GM12878 (cell line): ENCODE data around the gene ZBTB49. TPM values are rescaled to one million over a fixed set of nuclear protein-coding genes. Genes with fewer than 3 reads are reported as not detected.

Experiments used
- ATAC-seq: fragments of 200-7000 bp; cut with Tn5 transposase; 3 replicates; pipeline ENCODE4 v1.9.1; 2020; ENCODE audit warnings: mild to moderate bottlenecking, moderate library complexity
- BruUV-seq: library from RNA; stranded (reverse); fragments of 400-500 nt; replicated peaks from 2 replicates; lab custom pipeline; 2021; lab: Mats Ljungman, UMichigan
- CTCF ChIA-PET: fragments of 300-600 bp; sonication (Branson Sonifier 250); formaldehyde crosslinking; extraction: SDS; loops from one replicate; lab custom pipeline; 2021; ENCODE audit warnings: inconsistent platforms; lab: Yijun Ruan, JAX
- POLR2A ChIA-PET: fragments of 350-600 bp; formaldehyde crosslinking; extraction: SDS; loops from one replicate; lab custom pipeline; 2021; ENCODE audit warnings: inconsistent platforms; lab: Charles Lee
- RAD21 ChIA-PET: fragments of 300-600 bp; sonication (Branson Sonifier 250); formaldehyde crosslinking; loops from one replicate; lab custom pipeline; 2023; ENCODE audit warnings: antibody characterized with exemption; ENCODE audit not compliant: unreplicated experiment; lab: Charles Lee
- SMC1A ChIA-PET: fragments of 300-600 bp; sonication (Branson Sonifier 250); formaldehyde crosslinking; loops from one replicate; lab custom pipeline; 2023; ENCODE audit not compliant: unreplicated experiment, uncharacterized antibody; lab: Charles Lee
- DNase-seq: peaks from one replicate; pipeline ENCODE4 v3.0.0-alpha.2; 2011; ENCODE audit warnings: low read depth, low spot score
- FAIRE-seq: peaks from 3 replicates; lab custom pipeline; 2011; peaks lifted over from hg19 to GRCh38; lab: Jason Lieb, UNC
- H2AFZ ChIP-seq: 2 replicates; pipeline ENCODE4 v1.6.0; 2011; ENCODE audit warnings: low read depth, low read length, control low read depth; ENCODE audit not compliant: control insufficient read depth
- H3K27ac ChIP-seq: 2 replicates; pipeline ENCODE4 v1.5.1; 2011; ENCODE audit warnings: control low read depth; ENCODE audit not compliant: control insufficient read depth, insufficient read depth
- H3K27me3 ChIP-seq, 2 experiments: replicated peaks in 1 of 2; 2 replicates each; pipeline versions ENCODE4 v1.6.0 to v1.6.1; 2011; ENCODE audit warnings: low read length in 1 of 2; ENCODE audit not compliant: control insufficient read depth in 2 of 2, insufficient read depth in 2 of 2
- H3K36me3 ChIP-seq, 2 experiments: 2 replicates each; pipeline ENCODE4 v1.5.1; 2011; ENCODE audit warnings: low read length in 1 of 2; ENCODE audit not compliant: control insufficient read depth in 2 of 2, insufficient read depth in 2 of 2
- H3K4me1 ChIP-seq: 2 replicates; pipeline ENCODE4 v1.6.1; 2011; ENCODE audit warnings: mild to moderate bottlenecking, low read length, moderate library complexity, mixed read lengths; ENCODE audit not compliant: control insufficient read depth, insufficient read depth
- H3K4me2 ChIP-seq: 2 replicates; pipeline ENCODE4 v1.6.0; 2011; ENCODE audit warnings: control low read depth; ENCODE audit not compliant: control insufficient read depth, insufficient read depth
- H3K4me3 ChIP-seq: fragments of 200-600 bp; sonication (generic); 2 replicates; pipeline ENCODE4 v1.5.1; 2016
- H3K79me2 ChIP-seq: 2 replicates; pipeline ENCODE4 v1.6.0; 2011; ENCODE audit warnings: low read length; ENCODE audit not compliant: control insufficient read depth, insufficient read depth
- H3K9ac ChIP-seq: 2 replicates; pipeline ENCODE4 v1.8.0; 2011; ENCODE audit warnings: low read length, control low read depth, mixed read lengths; ENCODE audit not compliant: control insufficient read depth, insufficient read depth
- H3K9me3 ChIP-seq: replicated peaks from 3 replicates; pipeline ENCODE4 v1.5.1; 2011; ENCODE audit warnings: mild to moderate bottlenecking, low read length; ENCODE audit not compliant: control insufficient read depth, insufficient read depth
- H4K20me1 ChIP-seq: 2 replicates; pipeline ENCODE4 v1.6.0; 2011; ENCODE audit not compliant: control insufficient read depth, insufficient read depth
- ETV6 ChIP-seq, 2 experiments: fragments of 450-650 bp in 1 of 2; IDR thresholded peaks in 1 of 2; conservative IDR thresholded peaks in 1 of 2; 2 replicates each; pipeline ENCODE4 v1.6.1; 2014; ENCODE audit warnings: antibody characterized with exemption in 1 of 2, borderline replicate concordance in 1 of 2, low read depth in 1 of 2, mild to moderate bottlenecking in 1 of 2, moderate library complexity in 1 of 2
- GATAD2B ChIP-seq: fragments of 450-650 bp; conservative IDR thresholded peaks from 2 replicates; pipeline ENCODE4 v1.6.1; 2017; ENCODE audit warnings: low read depth, mild to moderate bottlenecking, moderate library complexity
- IRF4 ChIP-seq: IDR thresholded peaks from 2 replicates; pipeline ENCODE4 v1.6.1; 2011; ENCODE audit warnings: low read depth, low read length
- MTA2 ChIP-seq: fragments of 450-650 bp; IDR thresholded peaks from 2 replicates; pipeline ENCODE4 v1.6.1; 2016; ENCODE audit warnings: low read depth, mild to moderate bottlenecking, moderate library complexity
- MTA3 ChIP-seq: IDR thresholded peaks from 2 replicates; pipeline ENCODE4 v1.6.1; 2012; ENCODE audit warnings: low read length, inconsistent platforms, borderline replicate concordance
- NR2F1 ChIP-seq: fragments of 450-650 bp; conservative IDR thresholded peaks from 2 replicates; pipeline ENCODE4 v1.6.1; 2017; ENCODE audit warnings: mild to moderate bottlenecking
- PAX8 ChIP-seq: fragments of 450-650 bp; IDR thresholded peaks from 2 replicates; pipeline ENCODE4 v1.6.1; 2017; ENCODE audit warnings: mild to moderate bottlenecking, moderate library complexity
- STAT3 ChIP-seq: IDR thresholded peaks from 2 replicates; pipeline ENCODE4 v1.6.1; 2011; ENCODE audit warnings: low read depth, low read length, improper control_type of control experiment
- SUZ12 ChIP-seq: fragments of 200-600 bp; sonication (generic); IDR thresholded peaks from one replicate; pipeline ENCODE4 v1.6.1; 2018; ENCODE audit warnings: antibody characterized with exemption, mild to moderate bottlenecking; ENCODE audit not compliant: unreplicated experiment
- ZBED1 ChIP-seq: IDR thresholded peaks from 2 replicates; pipeline ENCODE4 v1.6.1; 2016; ENCODE audit warnings: borderline replicate concordance
- ZNF207 ChIP-seq: fragments of 450-650 bp; IDR thresholded peaks from 2 replicates; pipeline ENCODE4 v1.6.1; 2014; ENCODE audit warnings: antibody characterized with exemption, mild to moderate bottlenecking, borderline replicate concordance
- ZNF274 ChIP-seq: IDR thresholded peaks from one replicate; pipeline ENCODE4 v1.8.0; 2011; ENCODE audit not compliant: insufficient read length, insufficient read depth
- WGBS: methylation state at CpG from one replicate; pipeline ENCODE4 v1.1.6; 2016; ENCODE audit warnings: low lambda C conversion rate; ENCODE audit not compliant: insufficient replicate concordance, insufficient coverage; ENCODE audit errors: missing lambda C conversion rate; 5-methylcytosine and 5-hydroxymethylcytosine counted together
- in situ Hi-C: fragments of 300-500 bp; cut with MboI; formaldehyde crosslinking; loops from 9 replicates; pipeline ENCODE4 v1.14.3; 2018; ENCODE audit warnings: mixed read lengths
- intact Hi-C: fragments of 100-400 bp; cut with micrococcal nuclease; formaldehyde crosslinking; loops from one replicate; pipeline ENCODE4 v1.14.2; 2022; ENCODE audit not compliant: unreplicated experiment
- polyA plus RNA-seq, 11 experiments: library from polyadenylated mRNA; depleted of rRNA in 4 of 11; unstranded in 6 of 11; stranded (reverse) in 5 of 11; fragments of >200 nt; fragmentation: Nextera tagmentation in 4 of 11; fragmentation: Illumina TruSeq in 1 of 11; extraction: Ambion mirVana in 4 of 11; extraction: Trizol in 1 of 11; gene quantifications; 1 replicate in 1 of 11; 2 replicates in 10 of 11; pipeline versions ENCODE4 v1.2.1 to v1.2.3, GENCODE V29; 2011 to 2016; ENCODE audit warnings: inconsistent platforms in 2 of 11, missing spikeins in 2 of 11, low read depth in 1 of 11
- total RNA-seq, 4 experiments: library from RNA; depleted of rRNA in 3 of 4; stranded (reverse); fragments of >200 nt in 3 of 4; fragmentation: Illumina TruSeq in 1 of 4; extraction: Trizol in 1 of 4; gene quantifications; 2 replicates each; pipeline versions ENCODE4 v1.2.1 to v1.2.3, GENCODE V29; 2013 to 2021
- TF ChIP-seq, protein P1 (sequence below): fragments of 450-650 bp; IDR thresholded peaks from 2 replicates; pipeline ENCODE4 v1.6.1; 2017; ENCODE audit warnings: low read depth, mild to moderate bottlenecking, moderate library complexity
- TF ChIP-seq, protein P2 (sequence below): IDR thresholded peaks from 2 replicates; pipeline ENCODE4 v1.6.1; 2011; ENCODE audit warnings: mild to moderate bottlenecking, low read depth, low read length, moderate library complexity; ENCODE audit not compliant: insufficient replicate concordance
- TF ChIP-seq, protein P3 (sequence below): fragments of 450-650 bp; formaldehyde crosslinking; IDR thresholded peaks from 2 replicates; pipeline ENCODE4 v1.4.0; 2020; ENCODE audit warnings: mild to moderate bottlenecking, moderate library complexity
- TF ChIP-seq, protein P4 (sequence below): IDR thresholded peaks from 2 replicates; pipeline ENCODE4 v1.6.1; 2011; ENCODE audit warnings: low read depth, mild to moderate bottlenecking, low read length, moderate library complexity, borderline replicate concordance; ENCODE audit errors: extremely low read depth

Gene ZBTB49
- total and polyA plus RNA-seq, 10 of the 15 experiments (the other 5 are each of a cell fraction or from before 2014, with no cell fraction given): 0.37 to 4.8 (median 4.1) TPM

DNA sequence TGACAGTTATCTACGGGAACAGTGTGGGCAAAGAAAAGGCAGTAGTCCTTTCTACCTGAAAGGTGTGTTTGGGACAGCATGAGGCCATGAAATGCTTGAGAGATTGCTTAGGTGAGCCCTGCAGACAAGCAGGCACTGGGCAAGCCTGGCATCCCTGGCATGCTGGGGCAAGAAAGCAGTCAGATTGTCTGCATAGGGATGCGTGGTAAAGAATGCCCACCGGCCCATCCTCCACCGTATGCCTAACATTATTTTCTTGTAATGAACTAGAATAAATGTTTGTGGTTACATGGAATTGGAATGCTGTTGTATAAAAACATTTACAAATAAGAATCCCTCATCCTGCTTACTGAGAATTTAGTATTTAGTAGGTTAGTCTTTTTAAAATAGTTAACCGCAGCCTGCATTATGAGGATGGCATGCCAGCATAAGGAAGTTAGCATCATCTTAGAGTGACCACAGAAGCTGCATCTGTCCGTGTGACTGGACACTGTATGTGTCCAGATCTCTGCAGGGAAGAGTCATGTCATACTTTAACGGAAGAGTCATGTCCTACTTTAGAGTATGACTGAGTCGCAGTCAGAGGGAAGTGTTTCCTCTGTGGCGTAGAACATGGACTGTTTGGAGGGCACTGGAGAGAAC is 18.9 kb downstream of the ZBTB49 start:
- H4K20me1 ChIP-seq: no peaks in the 10 kb centered on the region
- intact Hi-C loops: no loop called here
- RAD21 ChIA-PET: no interaction called here
- TF ChIP-seq MTA2 (no peak), ZNF207 (no peak), IRF4 (no peak), SUZ12 (no peak), MTA3 (no peak), ETV6 (conservative IDR thresholded peaks at IDR 0.05 in 1 of 2, IDR thresholded peaks at IDR 0.05 in 1 of 2; ENCODE audit: borderline replicate concordance in 1 of 2, low read depth in 1 of 2) (no peak), STAT3 (no peak), ZBED1 (no peak), ZNF274 (no peak), NR2F1 (no peak), PAX8 (no peak), GATAD2B (no peak)
- TF ChIP-seq, protein P1, sequence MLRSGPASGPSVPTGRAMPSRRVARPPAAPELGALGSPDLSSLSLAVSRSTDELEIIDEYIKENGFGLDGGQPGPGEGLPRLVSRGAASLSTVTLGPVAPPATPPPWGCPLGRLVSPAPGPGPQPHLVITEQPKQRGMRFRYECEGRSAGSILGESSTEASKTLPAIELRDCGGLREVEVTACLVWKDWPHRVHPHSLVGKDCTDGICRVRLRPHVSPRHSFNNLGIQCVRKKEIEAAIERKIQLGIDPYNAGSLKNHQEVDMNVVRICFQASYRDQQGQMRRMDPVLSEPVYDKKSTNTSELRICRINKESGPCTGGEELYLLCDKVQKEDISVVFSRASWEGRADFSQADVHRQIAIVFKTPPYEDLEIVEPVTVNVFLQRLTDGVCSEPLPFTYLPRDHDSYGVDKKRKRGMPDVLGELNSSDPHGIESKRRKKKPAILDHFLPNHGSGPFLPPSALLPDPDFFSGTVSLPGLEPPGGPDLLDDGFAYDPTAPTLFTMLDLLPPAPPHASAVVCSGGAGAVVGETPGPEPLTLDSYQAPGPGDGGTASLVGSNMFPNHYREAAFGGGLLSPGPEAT: no peak
- TF ChIP-seq, protein P2, sequence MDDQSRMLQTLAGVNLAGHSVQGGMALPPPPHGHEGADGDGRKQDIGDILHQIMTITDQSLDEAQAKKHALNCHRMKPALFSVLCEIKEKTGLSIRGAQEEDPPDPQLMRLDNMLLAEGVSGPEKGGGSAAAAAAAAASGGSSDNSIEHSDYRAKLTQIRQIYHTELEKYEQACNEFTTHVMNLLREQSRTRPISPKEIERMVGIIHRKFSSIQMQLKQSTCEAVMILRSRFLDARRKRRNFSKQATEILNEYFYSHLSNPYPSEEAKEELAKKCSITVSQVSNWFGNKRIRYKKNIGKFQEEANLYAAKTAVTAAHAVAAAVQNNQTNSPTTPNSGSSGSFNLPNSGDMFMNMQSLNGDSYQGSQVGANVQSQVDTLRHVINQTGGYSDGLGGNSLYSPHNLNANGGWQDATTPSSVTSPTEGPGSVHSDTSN: no peak
- TF ChIP-seq, protein P3, sequence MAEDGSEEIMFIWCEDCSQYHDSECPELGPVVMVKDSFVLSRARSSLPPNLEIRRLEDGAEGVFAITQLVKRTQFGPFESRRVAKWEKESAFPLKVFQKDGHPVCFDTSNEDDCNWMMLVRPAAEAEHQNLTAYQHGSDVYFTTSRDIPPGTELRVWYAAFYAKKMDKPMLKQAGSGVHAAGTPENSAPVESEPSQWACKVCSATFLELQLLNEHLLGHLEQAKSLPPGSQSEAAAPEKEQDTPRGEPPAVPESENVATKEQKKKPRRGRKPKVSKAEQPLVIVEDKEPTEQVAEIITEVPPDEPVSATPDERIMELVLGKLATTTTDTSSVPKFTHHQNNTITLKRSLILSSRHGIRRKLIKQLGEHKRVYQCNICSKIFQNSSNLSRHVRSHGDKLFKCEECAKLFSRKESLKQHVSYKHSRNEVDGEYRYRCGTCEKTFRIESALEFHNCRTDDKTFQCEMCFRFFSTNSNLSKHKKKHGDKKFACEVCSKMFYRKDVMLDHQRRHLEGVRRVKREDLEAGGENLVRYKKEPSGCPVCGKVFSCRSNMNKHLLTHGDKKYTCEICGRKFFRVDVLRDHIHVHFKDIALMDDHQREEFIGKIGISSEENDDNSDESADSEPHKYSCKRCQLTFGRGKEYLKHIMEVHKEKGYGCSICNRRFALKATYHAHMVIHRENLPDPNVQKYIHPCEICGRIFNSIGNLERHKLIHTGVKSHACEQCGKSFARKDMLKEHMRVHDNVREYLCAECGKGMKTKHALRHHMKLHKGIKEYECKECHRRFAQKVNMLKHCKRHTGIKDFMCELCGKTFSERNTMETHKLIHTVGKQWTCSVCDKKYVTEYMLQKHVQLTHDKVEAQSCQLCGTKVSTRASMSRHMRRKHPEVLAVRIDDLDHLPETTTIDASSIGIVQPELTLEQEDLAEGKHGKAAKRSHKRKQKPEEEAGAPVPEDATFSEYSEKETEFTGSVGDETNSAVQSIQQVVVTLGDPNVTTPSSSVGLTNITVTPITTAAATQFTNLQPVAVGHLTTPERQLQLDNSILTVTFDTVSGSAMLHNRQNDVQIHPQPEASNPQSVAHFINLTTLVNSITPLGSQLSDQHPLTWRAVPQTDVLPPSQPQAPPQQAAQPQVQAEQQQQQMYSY (CRISPR knock-in tag): no peak
- TF ChIP-seq, protein P4, sequence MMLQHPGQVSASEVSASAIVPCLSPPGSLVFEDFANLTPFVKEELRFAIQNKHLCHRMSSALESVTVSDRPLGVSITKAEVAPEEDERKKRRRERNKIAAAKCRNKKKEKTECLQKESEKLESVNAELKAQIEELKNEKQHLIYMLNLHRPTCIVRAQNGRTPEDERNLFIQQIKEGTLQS: no peak
- TF ChIP-seq, all 136 proteins: peak for 0
- Histone ChIP-seq H3K4me2 (no peak overlapping the region), H3K27ac (no peak overlapping the region), H3K4me1 (no peaks in the 10 kb centered on the region), H3K4me3 (no peak overlapping the region), H3K27me3 (no peaks in the 10 kb centered on the region), H3K9ac (no peak overlapping the region), H3K36me3 (no peaks in the 10 kb centered on the region; a peak in 3 of 4 replicates), H3K9me3 (no peaks in the 10 kb centered on the region), H3K79me2 (no peaks in the 10 kb centered on the region), H2AFZ (no peak overlapping the region)
- no peak for FAIRE-seq
- 96% methylated on average over 9 of the region's 9 CpGs for WGBS
- ChIA-PET SMC1A (no interaction called here), CTCF (interaction anchor here (1.5 kb wide), 1 partner anchor 8 kb away, joined by 5 read pairs; no protein-coding TSS in a partner anchor), POLR2A (no interaction called here)
- no peak for ATAC-seq
- DNase-seq: no peak
- in situ Hi-C loops: no loop called here
- BruUV-seq: no TSS peak
